ENCODE measurements around the gene EHMT2.

- TF ChIP-seq GATA1 (IDR thresholded peaks at IDR 0.05; ENCODE audit: low read depth, low read length) (no peak), POLR2A (IDR thresholded peaks at IDR 0.05; ENCODE audit: low read length) (no peak)
Observed at GRCh38 chr6:31838968-31839367, 58.5 kb downstream of the EHMT2 start.
